Kidney epithelial cell (primary cell): ENCODE results near the gene CASR. TPM values are rescaled to one million over a fixed set of nuclear protein-coding genes. Genes with fewer than 3 reads are reported as not detected.

Experiments used
- DNase-seq: peaks from one replicate; pipeline ENCODE4 v3.0.0-alpha.2; 2010; ENCODE audit warnings: low read depth
- H3K27me3 ChIP-seq: 2 replicates; pipeline ENCODE4 v1.6.0; 2011; ENCODE audit warnings: low read length; ENCODE audit not compliant: control insufficient read depth, insufficient read depth
- H3K36me3 ChIP-seq: 2 replicates; pipeline ENCODE4 v1.5.1; 2011; ENCODE audit warnings: low read length; ENCODE audit not compliant: control insufficient read depth, insufficient read depth
- H3K4me3 ChIP-seq: 2 replicates; pipeline ENCODE4 v1.5.1; 2011; ENCODE audit warnings: low read depth, mild to moderate bottlenecking, control low read depth, low read length
- CTCF ChIP-seq: IDR thresholded peaks from 2 replicates; pipeline ENCODE4 v1.5.1; 2011; ENCODE audit warnings: mild to moderate bottlenecking, moderate library complexity, low read length, control low read depth, inconsistent platforms; ENCODE audit not compliant: insufficient read depth, poor library complexity, severe bottlenecking
- total RNA-seq: library from RNA; depleted of rRNA; stranded (reverse); fragments of >200 nt; gene quantifications from 2 replicates; pipeline ENCODE4 v1.2.3, GENCODE V29; 2015

The CASR gene
- total RNA-seq, 1 donor from 2014 or later: 0.04 TPM

- TF ChIP-seq CTCF: no peak
- no peak for DNase-seq
- no peak overlapping the region for H3K4me3 ChIP-seq
- H3K27me3 ChIP-seq: no peaks in the 10 kb centered on the region
- H3K36me3 ChIP-seq: no peaks in the 10 kb centered on the region
These were observed 101.0 kb downstream of the CASR start for GRCh38 chr3:122284486-122284885.

DNA sequence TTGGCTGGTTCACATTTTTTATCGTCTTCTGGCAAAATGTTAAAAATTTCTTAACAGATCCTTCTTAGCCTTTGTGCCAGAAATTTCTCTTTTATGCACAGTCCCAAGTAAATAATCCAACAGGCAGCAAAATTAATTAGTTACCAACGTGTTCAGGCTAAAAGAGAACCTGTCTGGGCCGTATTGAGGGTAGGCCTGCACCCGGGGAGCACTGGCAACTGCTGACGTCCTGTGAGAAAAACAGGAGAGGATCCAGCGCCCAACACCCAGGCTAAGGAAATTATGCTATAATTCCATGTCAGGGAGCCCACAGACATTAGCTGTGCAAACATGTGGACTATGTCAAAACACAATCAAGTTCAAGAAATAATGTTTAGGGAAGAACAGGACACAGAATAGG lies 110.9 kb downstream of the CASR start:
- Histone ChIP-seq H3K4me3 (no peak overlapping the region), H3K36me3 (no peaks in the 10 kb centered on the region), H3K27me3 (no peaks in the 10 kb centered on the region)
- no peak for TF ChIP-seq CTCF
- no peak for DNase-seq

DNA sequence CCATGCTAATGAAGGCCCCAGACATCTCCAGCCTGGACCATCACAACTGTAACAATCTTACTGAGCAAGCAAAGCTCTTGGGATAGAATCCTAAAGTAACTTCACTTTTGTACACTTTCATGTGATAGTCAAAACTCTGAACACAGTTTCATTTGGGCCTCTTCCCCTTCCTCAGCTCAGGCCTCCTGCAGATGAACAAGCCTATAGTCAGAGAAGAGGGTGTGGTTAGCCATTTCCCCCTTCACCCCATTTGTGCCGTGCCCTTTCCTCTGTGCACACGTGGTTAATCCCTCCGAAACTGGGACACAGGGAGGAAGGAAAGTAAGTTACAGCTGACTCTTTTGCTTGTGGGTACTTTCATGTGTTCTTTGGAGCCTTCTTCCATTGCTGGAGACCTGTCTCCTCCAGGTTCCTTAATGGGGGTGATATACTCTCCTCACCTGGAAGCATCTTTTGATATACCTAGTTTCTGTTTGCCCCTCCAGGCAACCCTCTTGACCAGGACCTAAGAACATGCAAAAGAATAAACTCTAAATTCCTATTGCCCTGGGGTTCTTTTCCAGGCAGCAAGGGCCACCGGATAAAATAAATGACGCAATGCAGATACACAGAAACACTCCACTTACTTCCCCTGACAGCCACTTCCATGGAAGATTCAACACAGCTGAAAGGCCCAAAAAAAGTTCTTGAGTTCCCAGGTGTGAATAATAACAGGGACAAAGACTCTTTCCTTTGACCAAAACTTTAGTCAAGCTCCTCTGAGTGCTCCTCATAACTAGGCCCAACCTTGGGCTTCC lies 112.0 kb downstream of the CASR start:
- Histone ChIP-seq H3K36me3 (no peaks in the 10 kb centered on the region), H3K27me3 (no peaks in the 10 kb centered on the region), H3K4me3 (no peak overlapping the region)
- DNase-seq: no peak
- TF ChIP-seq CTCF: no peak

GRCh38 chr3:122298239-122298638 lies 114.8 kb downstream of the CASR start:
- Histone ChIP-seq H3K4me3 (no peak overlapping the region), H3K36me3 (no peaks in the 10 kb centered on the region), H3K27me3 (no peaks in the 10 kb centered on the region)
- no peak for DNase-seq
- peak; percentile 5 for TF ChIP-seq CTCF

- DNase-seq: no peak
- Histone ChIP-seq H3K27me3 (no peaks in the 10 kb centered on the region), H3K4me3 (no peak overlapping the region), H3K36me3 (no peaks in the 10 kb centered on the region)
- TF ChIP-seq CTCF: no peak
These were observed 115.7 kb downstream of the CASR start for GRCh38 chr3:122299215-122299614.
